GM19035 (cell line): ENCODE data around the gene E2F3.

Source experiments
- ATAC-seq: cut with Tn5 transposase; IDR thresholded peaks from one replicate; pipeline ENCODE4 v1.9.1; 2021; ENCODE audit not compliant: unreplicated experiment

E2F3 gene

GRCh38 chr6:20402092-20402341 lies 338 bp downstream of the E2F3 start:
- no peak for ATAC-seq

- ATAC-seq: no peak
These were observed 827 bp downstream of the E2F3 start for GRCh38 chr6:20402342-20403069.

- peak; percentile 47 for ATAC-seq
These were observed 1.5 kb downstream of the E2F3 start for GRCh38 chr6:20403070-20403765.

GRCh38 chr6:20403766-20404640 lies 2.3 kb downstream of the E2F3 start:
- peak; percentile 1 for ATAC-seq

- ATAC-seq: peak; percentile 19
These were observed 3.0 kb downstream of the E2F3 start for GRCh38 chr6:20404641-20405032.

- no peak for ATAC-seq
These were observed 7.2 kb downstream of the E2F3 start for GRCh38 chr6:20408851-20409250.

GRCh38 chr6:20409427-20409971 lies 7.8 kb downstream of the E2F3 start:
- ATAC-seq: peak; percentile 89

GRCh38 chr6:20411544-20411943 lies 9.9 kb downstream of the E2F3 start:
- no peak for ATAC-seq

GRCh38 chr6:20411953-20412681 lies 10.4 kb downstream of the E2F3 start:
- ATAC-seq: no peak

GRCh38 chr6:20412682-20413073 lies 11.0 kb downstream of the E2F3 start:
- ATAC-seq: no peak

GRCh38 chr6:20413826-20414225 lies 12.1 kb downstream of the E2F3 start:
- ATAC-seq: no peak

- no peak for ATAC-seq
These were observed 13.0 kb downstream of the E2F3 start for GRCh38 chr6:20414711-20415110.

- no peak for ATAC-seq
These were observed 13.6 kb downstream of the E2F3 start for GRCh38 chr6:20415304-20415703.

- ATAC-seq: no peak
These were observed 14.2 kb downstream of the E2F3 start for GRCh38 chr6:20415712-20416454.

GRCh38 chr6:20416567-20417345 lies 15.1 kb downstream of the E2F3 start:
- no peak for ATAC-seq

- no peak for ATAC-seq
These were observed 16.1 kb downstream of the E2F3 start for GRCh38 chr6:20417819-20418218.

GRCh38 chr6:20426177-20427082 lies 24.8 kb downstream of the E2F3 start:
- ATAC-seq: no peak

GRCh38 chr6:20427856-20428255 lies 26.2 kb downstream of the E2F3 start:
- peak; percentile 80 for ATAC-seq
